Lower leg skin (tissue), 3 donors: ENCODE results near the gene SEC14L1.

Source experiments
- CTCF ChIP-seq, 3 donors: fragments of 450-650 bp; IDR thresholded peaks; one replicate each; pipeline ENCODE4 v1.5.1; 2016; ENCODE audit warnings: antibody characterized with exemption in 3 of 3, mild to moderate bottlenecking in 3 of 3, moderate library complexity in 2 of 3
- POLR2A ChIP-seq, 2 donors: fragments of 450-650 bp; IDR thresholded peaks; one replicate each; pipeline ENCODE4 v1.6.1; 2016 to 2017; ENCODE audit warnings: antibody characterized with exemption in 2 of 2, mild to moderate bottlenecking in 1 of 2, moderate library complexity in 1 of 2

- TF ChIP-seq CTCF (IDR thresholded peaks at IDR 0.05) (no peak), POLR2A (IDR thresholded peaks at IDR 0.05) (no peak)
These were observed 8.9 kb upstream of the SEC14L1 start for GRCh38 chr17:77131904-77132303.
